ENCODE measurements around the gene DNMT3A. TPM values are rescaled to one million over a fixed set of nuclear protein-coding genes. Genes with fewer than 3 reads are reported as not detected.

DNMT3A gene
- total RNA-seq, 2 donors from 2014 or later: 17.7 to 24.3 TPM

GRCh38 chr2:25265001-25265400 lies 76.7 kb downstream of the DNMT3A start:
- DNase-seq (ENCODE audit: low spot score) (no peak), ATAC-seq (ENCODE audit: insufficient number of reproducible peaks, low FRiP score, low read depth) (no peak)
- H3K4me1 ChIP-seq (ENCODE audit: control insufficient read depth in 1 of 2, low read depth in 2 of 2): no peaks in the 10 kb centered on the region
- H3K27ac ChIP-seq: no peak overlapping the region
- no peaks in the 10 kb centered on the region for H3K9me3 ChIP-seq
- no peaks in the 10 kb centered on the region for H3K27me3 ChIP-seq (replicated peaks; ENCODE audit: insufficient read depth)
- peaks cover 16% of the 10 kb centered on the region for H3K36me3 ChIP-seq
- no peak overlapping the region for H3K4me3 ChIP-seq
- no peak for TF ChIP-seq CTCF (IDR thresholded peaks at IDR 0.05)

- Histone ChIP-seq H3K27me3 (replicated peaks; ENCODE audit: insufficient read depth) (no peaks in the 10 kb centered on the region), H3K4me1 (ENCODE audit: control insufficient read depth in 1 of 2, low read depth in 2 of 2) (peaks cover 0 to 3% of the 10 kb centered on the region in 2 donors), H3K9me3 (no peaks in the 10 kb centered on the region), H3K36me3 (no peaks in the 10 kb centered on the region), H3K4me3 (no peak overlapping the region), H3K27ac (no peak overlapping the region)
- no peak for TF ChIP-seq CTCF (IDR thresholded peaks at IDR 0.05)
- ATAC-seq (ENCODE audit: insufficient number of reproducible peaks, low FRiP score, low read depth) (no peak), DNase-seq (ENCODE audit: low spot score) (no peak)
Measured at GRCh38 chr2:25262288-25262687, 79.4 kb downstream of the DNMT3A start.

- ATAC-seq (ENCODE audit: insufficient number of reproducible peaks, low FRiP score, low read depth) (no peak), DNase-seq (ENCODE audit: low spot score) (no peak)
- Histone ChIP-seq H3K36me3 (peaks cover 7% of the 10 kb centered on the region), H3K27ac (no peak overlapping the region), H3K4me3 (no peak overlapping the region), H3K4me1 (ENCODE audit: control insufficient read depth in 1 of 2, low read depth in 2 of 2) (peaks cover 0 to 11% of the 10 kb centered on the region in 2 donors), H3K9me3 (no peaks in the 10 kb centered on the region), H3K27me3 (replicated peaks; ENCODE audit: insufficient read depth) (no peaks in the 10 kb centered on the region)
- TF ChIP-seq CTCF (IDR thresholded peaks at IDR 0.05): no peak
Measured at GRCh38 chr2:25259737-25260124, 82.0 kb downstream of the DNMT3A start.

- no peaks in the 10 kb centered on the region for H3K9me3 ChIP-seq
- H3K27me3 ChIP-seq (replicated peaks; ENCODE audit: insufficient read depth): no peaks in the 10 kb centered on the region
- no peak for TF ChIP-seq CTCF (IDR thresholded peaks at IDR 0.05)
- H3K27ac ChIP-seq: no peak overlapping the region
- ATAC-seq (ENCODE audit: insufficient number of reproducible peaks, low FRiP score, low read depth): no peak
- H3K4me3 ChIP-seq: no peak overlapping the region
- peaks cover 7% of the 10 kb centered on the region for H3K36me3 ChIP-seq
- DNase-seq (ENCODE audit: low spot score): no peak
- H3K4me1 ChIP-seq (ENCODE audit: control insufficient read depth in 1 of 2, low read depth in 2 of 2): peaks cover 0 to 11% of the 10 kb centered on the region in 2 donors
Measured at GRCh38 chr2:25258847-25259736, 82.6 kb downstream of the DNMT3A start.

- no peak overlapping the region for H3K27ac ChIP-seq
- no peak for TF ChIP-seq CTCF (IDR thresholded peaks at IDR 0.05)
- H3K4me3 ChIP-seq: no peak overlapping the region
- H3K4me1 ChIP-seq (ENCODE audit: control insufficient read depth in 1 of 2, low read depth in 2 of 2): peaks cover 0 to 13% of the 10 kb centered on the region in 2 donors
- ATAC-seq (ENCODE audit: insufficient number of reproducible peaks, low FRiP score, low read depth) (no peak), DNase-seq (ENCODE audit: low spot score) (no peak)
- H3K27me3 ChIP-seq (replicated peaks; ENCODE audit: insufficient read depth): no peaks in the 10 kb centered on the region
- peaks cover 7% of the 10 kb centered on the region for H3K36me3 ChIP-seq
- no peaks in the 10 kb centered on the region for H3K9me3 ChIP-seq
Measured at GRCh38 chr2:25257931-25258846, 83.5 kb downstream of the DNMT3A start.

Data from thoracic aorta (tissue), 2 donors.